GM23338 (cell line): ENCODE results near the gene SIPA1.

ENCODE experiments used
- CREB1 ChIP-seq: fragments of 250-450 bp; sonication (Bioruptor Pico); IDR thresholded peaks from 2 replicates; pipeline ENCODE4 v1.5.0; 2020; ENCODE audit warnings: low read depth, mild to moderate bottlenecking, moderate library complexity
- EZH2 ChIP-seq: fragments of 200-600 bp; sonication (generic); IDR thresholded peaks from one replicate; pipeline ENCODE4 v1.8.0; 2017; ENCODE audit warnings: antibody characterized with exemption, mild to moderate bottlenecking, low read depth; ENCODE audit not compliant: unreplicated experiment
- EZH2phosphoT487 ChIP-seq: fragments of 200-600 bp; sonication (generic); IDR thresholded peaks from one replicate; pipeline ENCODE4 v1.8.1; 2018; ENCODE audit warnings: antibody characterized with exemption; ENCODE audit not compliant: unreplicated experiment
- JUNB ChIP-seq: IDR thresholded peaks from one replicate; pipeline ENCODE4 v1.6.1; 2016; ENCODE audit warnings: antibody characterized with exemption; ENCODE audit not compliant: unreplicated experiment
- POLR2AphosphoS5 ChIP-seq: IDR thresholded peaks from 2 replicates; pipeline ENCODE4 v1.6.1; 2016; ENCODE audit warnings: antibody characterized with exemption, low read depth
- STAT1 ChIP-seq: IDR thresholded peaks from one replicate; pipeline ENCODE4 v1.6.1; 2016; ENCODE audit warnings: antibody characterized with exemption; ENCODE audit not compliant: unreplicated experiment
- ZNF114 ChIP-seq: fragments of 250-450 bp; sonication (Bioruptor Pico); IDR thresholded peaks from 2 replicates; pipeline ENCODE4 v1.5.0; 2020; ENCODE audit warnings: mild to moderate bottlenecking, moderate library complexity
- TF ChIP-seq, protein P1 (sequence below), 2 experiments: fragments of 200-600 bp in 1 of 2; sonication (generic) in 1 of 2; conservative IDR thresholded peaks; 2 replicates each; pipeline versions ENCODE4 v1.5.1 to v1.6.1; 2016 to 2017; ENCODE audit warnings: antibody characterized with exemption in 2 of 2, low read depth in 2 of 2, mild to moderate bottlenecking in 2 of 2, moderate library complexity in 1 of 2
- TF ChIP-seq, protein P2 (sequence below): IDR thresholded peaks from one replicate; pipeline ENCODE4 v1.6.1; 2018; ENCODE audit warnings: antibody characterized with exemption; ENCODE audit not compliant: unreplicated experiment
- TF ChIP-seq, protein P3 (sequence below): IDR thresholded peaks from 2 replicates; pipeline ENCODE4 v1.6.1; 2016; ENCODE audit warnings: antibody characterized with exemption

DNA sequence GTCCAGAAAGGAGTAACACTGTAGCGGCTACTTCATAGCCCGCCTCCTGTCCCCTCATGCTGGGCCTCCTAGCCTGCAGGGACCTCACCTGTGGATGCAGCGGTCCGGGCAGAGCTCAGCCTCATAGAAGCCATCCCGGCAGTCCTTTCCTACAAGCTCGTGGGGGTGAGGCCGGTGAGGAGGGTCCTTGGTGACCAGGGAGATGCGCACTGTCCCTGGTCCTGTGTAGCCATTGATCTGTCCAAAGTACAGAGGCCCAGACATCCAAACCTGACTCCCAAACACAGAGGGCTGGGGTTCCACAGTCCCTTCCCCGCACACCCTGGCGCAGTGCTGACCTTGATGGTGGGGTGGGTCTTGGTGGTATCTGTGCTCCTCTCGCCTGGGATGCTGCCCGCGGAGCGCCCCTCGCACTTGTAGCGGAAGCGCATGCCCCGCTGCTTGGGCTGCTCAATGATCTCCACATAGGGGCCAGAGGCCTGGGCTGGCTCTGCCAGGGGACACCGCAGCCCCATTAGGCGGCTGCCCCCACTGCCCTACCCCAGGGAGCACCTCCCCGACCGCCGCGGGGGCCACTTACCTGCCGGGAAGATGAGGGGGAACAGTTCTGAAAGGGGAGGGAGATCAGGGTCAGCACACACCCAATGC, 23.8 kb downstream of the SIPA1 start:
- TF ChIP-seq, protein P1, sequence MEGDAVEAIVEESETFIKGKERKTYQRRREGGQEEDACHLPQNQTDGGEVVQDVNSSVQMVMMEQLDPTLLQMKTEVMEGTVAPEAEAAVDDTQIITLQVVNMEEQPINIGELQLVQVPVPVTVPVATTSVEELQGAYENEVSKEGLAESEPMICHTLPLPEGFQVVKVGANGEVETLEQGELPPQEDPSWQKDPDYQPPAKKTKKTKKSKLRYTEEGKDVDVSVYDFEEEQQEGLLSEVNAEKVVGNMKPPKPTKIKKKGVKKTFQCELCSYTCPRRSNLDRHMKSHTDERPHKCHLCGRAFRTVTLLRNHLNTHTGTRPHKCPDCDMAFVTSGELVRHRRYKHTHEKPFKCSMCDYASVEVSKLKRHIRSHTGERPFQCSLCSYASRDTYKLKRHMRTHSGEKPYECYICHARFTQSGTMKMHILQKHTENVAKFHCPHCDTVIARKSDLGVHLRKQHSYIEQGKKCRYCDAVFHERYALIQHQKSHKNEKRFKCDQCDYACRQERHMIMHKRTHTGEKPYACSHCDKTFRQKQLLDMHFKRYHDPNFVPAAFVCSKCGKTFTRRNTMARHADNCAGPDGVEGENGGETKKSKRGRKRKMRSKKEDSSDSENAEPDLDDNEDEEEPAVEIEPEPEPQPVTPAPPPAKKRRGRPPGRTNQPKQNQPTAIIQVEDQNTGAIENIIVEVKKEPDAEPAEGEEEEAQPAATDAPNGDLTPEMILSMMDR (conservative IDR thresholded peaks at IDR 0.05; ENCODE audit: low read depth in 2 of 2): no peak
- no peak for TF ChIP-seq CREB1
- TF ChIP-seq EZH2: no peak
- TF ChIP-seq JUNB: no peak
- TF ChIP-seq, protein P2, sequence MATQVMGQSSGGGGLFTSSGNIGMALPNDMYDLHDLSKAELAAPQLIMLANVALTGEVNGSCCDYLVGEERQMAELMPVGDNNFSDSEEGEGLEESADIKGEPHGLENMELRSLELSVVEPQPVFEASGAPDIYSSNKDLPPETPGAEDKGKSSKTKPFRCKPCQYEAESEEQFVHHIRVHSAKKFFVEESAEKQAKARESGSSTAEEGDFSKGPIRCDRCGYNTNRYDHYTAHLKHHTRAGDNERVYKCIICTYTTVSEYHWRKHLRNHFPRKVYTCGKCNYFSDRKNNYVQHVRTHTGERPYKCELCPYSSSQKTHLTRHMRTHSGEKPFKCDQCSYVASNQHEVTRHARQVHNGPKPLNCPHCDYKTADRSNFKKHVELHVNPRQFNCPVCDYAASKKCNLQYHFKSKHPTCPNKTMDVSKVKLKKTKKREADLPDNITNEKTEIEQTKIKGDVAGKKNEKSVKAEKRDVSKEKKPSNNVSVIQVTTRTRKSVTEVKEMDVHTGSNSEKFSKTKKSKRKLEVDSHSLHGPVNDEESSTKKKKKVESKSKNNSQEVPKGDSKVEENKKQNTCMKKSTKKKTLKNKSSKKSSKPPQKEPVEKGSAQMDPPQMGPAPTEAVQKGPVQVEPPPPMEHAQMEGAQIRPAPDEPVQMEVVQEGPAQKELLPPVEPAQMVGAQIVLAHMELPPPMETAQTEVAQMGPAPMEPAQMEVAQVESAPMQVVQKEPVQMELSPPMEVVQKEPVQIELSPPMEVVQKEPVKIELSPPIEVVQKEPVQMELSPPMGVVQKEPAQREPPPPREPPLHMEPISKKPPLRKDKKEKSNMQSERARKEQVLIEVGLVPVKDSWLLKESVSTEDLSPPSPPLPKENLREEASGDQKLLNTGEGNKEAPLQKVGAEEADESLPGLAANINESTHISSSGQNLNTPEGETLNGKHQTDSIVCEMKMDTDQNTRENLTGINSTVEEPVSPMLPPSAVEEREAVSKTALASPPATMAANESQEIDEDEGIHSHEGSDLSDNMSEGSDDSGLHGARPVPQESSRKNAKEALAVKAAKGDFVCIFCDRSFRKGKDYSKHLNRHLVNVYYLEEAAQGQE: no peak
- no peak for TF ChIP-seq POLR2AphosphoS5
- no peak for TF ChIP-seq EZH2phosphoT487
- TF ChIP-seq, protein P3, sequence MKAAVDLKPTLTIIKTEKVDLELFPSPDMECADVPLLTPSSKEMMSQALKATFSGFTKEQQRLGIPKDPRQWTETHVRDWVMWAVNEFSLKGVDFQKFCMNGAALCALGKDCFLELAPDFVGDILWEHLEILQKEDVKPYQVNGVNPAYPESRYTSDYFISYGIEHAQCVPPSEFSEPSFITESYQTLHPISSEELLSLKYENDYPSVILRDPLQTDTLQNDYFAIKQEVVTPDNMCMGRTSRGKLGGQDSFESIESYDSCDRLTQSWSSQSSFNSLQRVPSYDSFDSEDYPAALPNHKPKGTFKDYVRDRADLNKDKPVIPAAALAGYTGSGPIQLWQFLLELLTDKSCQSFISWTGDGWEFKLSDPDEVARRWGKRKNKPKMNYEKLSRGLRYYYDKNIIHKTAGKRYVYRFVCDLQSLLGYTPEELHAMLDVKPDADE: no peak
- TF ChIP-seq ZNF114 (CRISPR knock-in tag): no peak
- TF ChIP-seq STAT1: no peak
